ENCODE results near the gene CEP135. TPM values are rescaled to one million over a fixed set of nuclear protein-coding genes. Genes with fewer than 3 reads are reported as not detected.
A peak's percentile ranks its signal among the peaks of the same experiment; 100 is the strongest.

CEP135 gene, protein sequence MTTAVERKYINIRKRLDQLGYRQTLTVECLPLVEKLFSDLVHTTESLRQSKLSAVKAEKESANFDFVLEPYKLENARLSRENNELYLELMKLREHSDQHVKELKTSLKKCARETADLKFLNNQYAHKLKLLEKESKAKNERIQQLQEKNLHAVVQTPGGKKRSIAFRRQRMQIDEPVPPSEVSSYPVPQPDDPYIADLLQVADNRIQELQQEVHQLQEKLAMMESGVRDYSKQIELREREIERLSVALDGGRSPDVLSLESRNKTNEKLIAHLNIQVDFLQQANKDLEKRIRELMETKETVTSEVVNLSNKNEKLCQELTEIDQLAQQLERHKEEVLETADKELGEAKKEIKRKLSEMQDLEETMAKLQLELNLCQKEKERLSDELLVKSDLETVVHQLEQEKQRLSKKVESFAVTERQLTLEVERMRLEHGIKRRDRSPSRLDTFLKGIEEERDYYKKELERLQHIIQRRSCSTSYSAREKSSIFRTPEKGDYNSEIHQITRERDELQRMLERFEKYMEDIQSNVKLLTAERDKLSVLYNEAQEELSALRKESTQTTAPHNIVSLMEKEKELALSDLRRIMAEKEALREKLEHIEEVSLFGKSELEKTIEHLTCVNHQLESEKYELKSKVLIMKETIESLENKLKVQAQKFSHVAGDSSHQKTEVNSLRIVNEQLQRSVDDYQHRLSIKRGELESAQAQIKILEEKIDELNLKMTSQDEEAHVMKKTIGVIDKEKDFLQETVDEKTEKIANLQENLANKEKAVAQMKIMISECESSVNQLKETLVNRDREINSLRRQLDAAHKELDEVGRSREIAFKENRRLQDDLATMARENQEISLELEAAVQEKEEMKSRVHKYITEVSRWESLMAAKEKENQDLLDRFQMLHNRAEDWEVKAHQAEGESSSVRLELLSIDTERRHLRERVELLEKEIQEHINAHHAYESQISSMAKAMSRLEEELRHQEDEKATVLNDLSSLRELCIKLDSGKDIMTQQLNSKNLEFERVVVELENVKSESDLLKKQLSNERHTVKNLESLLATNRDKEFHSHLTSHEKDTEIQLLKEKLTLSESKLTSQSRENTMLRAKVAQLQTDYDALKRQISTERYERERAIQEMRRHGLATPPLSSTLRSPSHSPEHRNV
- polyA plus RNA-seq (ENCODE audit: low read depth in 6 of 6), result 10 to 100 TPM; 13.6 to 23.0 (median 17.0) TPM

DNA sequence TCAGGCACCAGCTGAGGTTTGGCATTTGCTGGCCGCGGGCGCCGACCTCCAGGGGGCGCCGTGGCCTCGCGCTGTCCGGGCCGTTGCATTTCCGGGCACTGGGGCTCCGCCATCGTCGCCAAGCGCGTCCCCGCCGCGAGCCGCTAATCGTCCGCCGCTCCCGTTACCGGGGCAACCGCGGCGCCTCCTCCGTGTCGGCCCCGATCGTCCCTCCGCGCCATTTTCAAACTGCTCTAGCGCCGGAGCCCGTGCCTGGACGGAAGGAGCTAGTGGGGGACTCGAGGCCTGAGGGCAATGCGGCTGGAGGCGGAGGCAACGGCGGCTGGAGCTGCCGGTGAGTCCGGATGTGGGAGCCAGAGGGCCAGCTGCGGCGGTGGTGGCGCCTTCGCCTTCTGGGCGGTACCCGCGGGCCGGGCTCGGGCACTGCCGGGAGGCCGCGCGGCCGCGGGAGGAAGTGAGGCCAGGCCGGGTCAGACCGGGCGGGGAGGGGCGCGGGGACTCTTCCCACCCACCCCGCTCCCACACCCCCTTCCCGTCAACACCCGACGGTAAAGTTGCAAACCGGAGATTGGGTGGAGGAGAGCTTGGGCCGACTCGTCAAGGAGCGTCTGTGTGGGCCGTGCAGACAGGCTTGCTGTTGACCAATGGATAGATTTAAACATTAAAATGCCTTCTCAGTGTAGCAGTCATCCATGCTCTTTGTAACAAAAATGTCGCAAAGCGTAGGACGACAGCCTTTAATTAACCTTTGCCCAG, at the start of gene CEP135:
Gene CEP135, plus strand, starts transcription at position 220 of the 756 bp plus-strand sequence. CDS start 3,186 bp downstream, outside the sequence.
- H3K27me3 Mint-ChIP-seq, result no peaks in the 10 kb centered on the region
- H3K36me3 Mint-ChIP-seq, result peaks cover 9 to 21% of the 10 kb centered on the region in 2 donors
- peak within 1 kb of the TSS; percentile 91 to 99 (median 94) for H3K4me3 Mint-ChIP-seq
- peaks cover 40 to 62% (median 52%) of the 10 kb centered on the region in 3 donors for H3K4me1 Mint-ChIP-seq
- H3K27ac Mint-ChIP-seq, result peak within 1 kb of the TSS; percentile 98 to 100 (median 100)
- ATAC-seq (ENCODE audit: low read depth in 2 of 2) (peak; percentile 63 to 64), DNase-seq (peak; percentile 96)
- peaks cover 0 to 2% (median 0%) of the 10 kb centered on the region in 7 donors for H3K9me3 Mint-ChIP-seq

DNA sequence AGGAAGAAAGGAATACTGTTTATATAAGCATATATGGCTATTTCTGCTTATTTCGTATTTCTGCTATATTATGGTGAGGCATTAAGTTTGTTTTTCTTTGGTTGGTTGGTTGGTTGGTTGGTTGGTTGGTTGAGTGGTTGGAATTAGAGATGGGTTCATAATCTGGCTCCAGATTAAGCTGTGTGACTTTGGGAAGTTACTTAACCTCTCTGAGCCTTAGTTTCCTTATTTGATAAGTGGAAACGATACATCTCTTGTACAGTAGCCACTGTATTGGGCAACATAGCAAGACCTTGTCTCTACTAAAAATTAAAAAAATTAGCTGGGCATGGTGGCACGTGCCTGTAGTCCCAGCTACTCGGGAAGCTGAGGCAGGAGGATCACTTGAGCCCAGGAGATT, 46.1 kb upstream of the CEP135 start:
- Mint-ChIP-seq H3K27ac (peak overlapping the region in 5 of 6 donors; percentile 3 to 93 (median 47)), H3K9me3 (no peaks in the 10 kb centered on the region), H3K4me1 (peaks cover 0 to 6% (median 0%) of the 10 kb centered on the region in 3 donors), H3K27me3 (no peaks in the 10 kb centered on the region), H3K36me3 (peaks cover 8 to 11% of the 10 kb centered on the region in 2 donors), H3K4me3 (no peak overlapping the region)
- no peak for DNase-seq
- no peak for ATAC-seq (ENCODE audit: low read depth in 2 of 2)

DNA sequence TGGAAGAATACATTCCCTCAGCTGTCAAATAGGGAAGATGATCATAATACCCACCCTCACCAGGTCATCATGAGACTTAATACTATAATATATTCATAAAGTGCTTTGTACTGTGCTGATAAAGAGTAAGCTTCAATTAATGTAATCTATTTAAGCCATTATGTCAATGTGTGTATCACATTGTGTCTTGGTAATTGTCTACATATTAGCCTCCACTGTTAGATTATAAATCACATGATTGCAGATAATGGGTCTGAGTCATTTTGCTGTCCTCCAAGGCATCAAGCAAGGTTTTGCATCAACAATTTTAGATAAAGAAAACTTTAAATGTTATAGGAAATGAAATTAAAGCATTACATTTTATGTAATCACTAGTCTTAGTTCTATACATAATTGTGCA, 45.2 kb upstream of the CEP135 start:
- Mint-ChIP-seq H3K4me3 (no peak overlapping the region), H3K27ac (peak overlapping the region in 2 of 6 donors; percentile 15 to 53), H3K9me3 (no peaks in the 10 kb centered on the region), H3K36me3 (peaks cover 8 to 11% of the 10 kb centered on the region in 2 donors), H3K4me1 (peaks cover 0 to 7% (median 0%) of the 10 kb centered on the region in 3 donors), H3K27me3 (no peaks in the 10 kb centered on the region)
- DNase-seq (no peak), ATAC-seq (ENCODE audit: low read depth in 2 of 2) (no peak)

DNA sequence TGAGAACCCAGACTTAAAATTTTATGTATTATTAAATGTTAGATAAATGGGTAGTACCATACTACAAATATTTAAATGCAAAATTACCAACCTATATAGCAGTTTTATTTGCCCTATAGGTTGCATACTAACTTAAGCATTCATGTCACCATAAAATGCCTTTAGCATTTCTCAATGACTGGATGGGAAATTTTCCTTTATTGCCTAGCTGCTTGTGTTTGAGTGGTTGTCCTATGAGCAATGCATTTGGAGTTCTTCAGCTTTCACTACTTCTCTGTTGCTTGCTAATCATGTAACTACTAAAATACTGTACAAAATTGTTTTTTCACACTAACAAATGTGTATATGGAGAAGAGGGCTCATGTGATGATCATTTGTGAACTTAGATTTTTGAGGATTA, 44.2 kb upstream of the CEP135 start:
- Mint-ChIP-seq H3K9me3 (peaks cover 0 to 4% (median 0%) of the 10 kb centered on the region in 7 donors), H3K27me3 (no peaks in the 10 kb centered on the region), H3K4me1 (peaks cover 0 to 7% (median 0%) of the 10 kb centered on the region in 3 donors), H3K27ac (peak overlapping the region in 1 of 6 donors; percentile 47), H3K36me3 (peaks cover 8 to 11% of the 10 kb centered on the region in 2 donors), H3K4me3 (no peak overlapping the region)
- ATAC-seq (ENCODE audit: low read depth in 2 of 2) (no peak), DNase-seq (no peak)

DNA sequence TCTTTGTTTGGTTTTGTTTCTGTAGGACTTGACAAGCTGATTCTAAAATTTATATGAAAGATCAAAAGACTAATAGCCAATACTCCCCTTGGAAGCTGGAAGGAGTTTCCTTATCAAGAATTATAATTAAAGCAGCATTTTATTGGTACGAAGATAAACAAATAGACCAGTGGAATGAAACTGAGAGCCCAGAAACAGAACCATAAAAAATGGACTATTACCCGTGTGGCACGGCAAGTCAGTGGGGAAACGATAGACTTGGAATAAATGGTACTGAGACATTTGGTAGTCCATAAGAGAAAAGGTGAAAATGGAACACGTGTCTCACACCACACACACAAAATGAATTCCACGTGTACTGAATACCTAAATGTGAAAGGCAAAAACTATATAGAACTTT, 42.4 kb upstream of the CEP135 start:
- no peak overlapping the region for H3K4me3 Mint-ChIP-seq
- H3K27ac Mint-ChIP-seq, result peak overlapping the region in 1 of 6 donors; percentile 52
- DNase-seq (no peak), ATAC-seq (ENCODE audit: low read depth in 2 of 2) (no peak)
- H3K36me3 Mint-ChIP-seq, result peaks cover 6 to 8% of the 10 kb centered on the region in 2 donors
- H3K27me3 Mint-ChIP-seq, result no peaks in the 10 kb centered on the region
- H3K9me3 Mint-ChIP-seq, result peaks cover 0 to 4% (median 0%) of the 10 kb centered on the region in 7 donors
- H3K4me1 Mint-ChIP-seq, result peaks cover 0 to 7% (median 0%) of the 10 kb centered on the region in 3 donors

DNA sequence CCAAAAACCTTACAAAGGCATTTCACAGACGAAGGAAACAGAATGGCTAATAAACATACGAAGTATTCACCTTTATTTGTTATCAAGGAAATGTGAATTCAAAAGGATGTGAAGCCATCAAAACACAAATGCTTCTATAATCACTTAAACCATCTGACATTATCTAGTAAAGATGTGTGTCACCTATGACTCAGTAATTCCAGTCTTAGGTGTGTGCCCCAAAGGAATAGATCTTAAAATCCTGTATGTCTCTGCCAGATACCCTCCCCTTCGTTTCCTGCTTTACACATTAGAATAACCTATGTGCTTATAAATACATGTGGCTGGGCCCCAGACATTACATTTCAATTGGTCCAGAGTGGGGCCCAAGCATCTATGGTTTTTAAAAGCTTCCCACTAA, 41.8 kb upstream of the CEP135 start:
- no peak overlapping the region for H3K4me3 Mint-ChIP-seq

DNA sequence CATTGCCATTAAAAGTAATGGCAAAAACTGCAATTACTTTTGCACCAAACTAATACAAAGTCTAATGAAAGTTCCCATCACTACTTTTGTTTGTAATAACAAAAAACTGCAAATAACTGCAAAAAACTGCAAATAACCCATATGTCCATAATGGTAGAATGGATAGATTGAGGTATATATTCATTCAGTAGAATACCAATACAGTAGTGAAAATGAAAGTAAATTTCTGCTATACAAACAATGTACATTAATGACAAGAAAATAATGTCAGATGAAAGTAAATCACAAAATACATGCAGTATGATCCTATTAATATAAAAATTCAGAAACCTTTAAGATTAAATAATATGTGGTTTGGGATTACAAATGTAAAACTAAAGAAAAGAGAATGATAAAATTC, 41.3 kb upstream of the CEP135 start:
- Mint-ChIP-seq H3K27me3 (no peaks in the 10 kb centered on the region), H3K36me3 (peaks cover 2 to 4% of the 10 kb centered on the region in 2 donors), H3K4me3 (no peak overlapping the region), H3K9me3 (peaks cover 0 to 4% (median 0%) of the 10 kb centered on the region in 7 donors), H3K4me1 (peaks cover 0 to 7% (median 0%) of the 10 kb centered on the region in 3 donors), H3K27ac (peak overlapping the region in 1 of 6 donors; percentile 79)
- ATAC-seq (ENCODE audit: low read depth in 2 of 2) (no peak), DNase-seq (no peak)

More for the DNA sequence above, 41.8 kb upstream of the CEP135 start:
- DNase-seq (no peak), ATAC-seq (ENCODE audit: low read depth in 2 of 2) (no peak)
- H3K27me3 Mint-ChIP-seq, result no peaks in the 10 kb centered on the region
- H3K27ac Mint-ChIP-seq, result peak overlapping the region in 1 of 6 donors; percentile 13
- H3K4me1 Mint-ChIP-seq, result peaks cover 0 to 7% (median 0%) of the 10 kb centered on the region in 3 donors
- H3K36me3 Mint-ChIP-seq, result peaks cover 6 to 8% of the 10 kb centered on the region in 2 donors
- H3K9me3 Mint-ChIP-seq, result peaks cover 0 to 4% (median 0%) of the 10 kb centered on the region in 7 donors

DNA sequence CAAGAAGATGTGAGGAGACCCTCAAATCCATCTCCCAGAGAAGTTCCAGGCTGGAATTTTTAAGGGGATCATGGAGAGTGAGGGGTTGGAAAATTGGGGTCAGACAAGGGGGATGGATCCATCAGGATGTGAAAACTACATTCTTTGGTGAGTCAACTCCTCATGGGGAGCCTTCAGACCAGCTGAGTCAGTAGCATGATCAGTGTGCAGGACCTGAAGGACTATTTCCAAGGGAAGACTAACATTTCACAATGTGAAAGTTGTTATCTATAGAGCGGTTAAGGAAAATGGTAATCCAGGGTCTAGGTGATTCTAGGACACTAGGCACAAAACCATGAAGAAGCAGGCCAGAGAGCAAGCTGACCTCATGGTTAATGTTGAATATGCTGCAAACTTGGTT, 38.6 kb upstream of the CEP135 start:
- no peaks in the 10 kb centered on the region for H3K27me3 Mint-ChIP-seq
- H3K4me1 Mint-ChIP-seq, result peaks cover 0 to 7% (median 0%) of the 10 kb centered on the region in 3 donors
- no peak overlapping the region for H3K4me3 Mint-ChIP-seq
- no peak for ATAC-seq (ENCODE audit: low read depth in 2 of 2)
- peaks cover 0 to 4% (median 0%) of the 10 kb centered on the region in 7 donors for H3K9me3 Mint-ChIP-seq
- H3K36me3 Mint-ChIP-seq, result no peaks in the 10 kb centered on the region
- no peak for DNase-seq
- H3K27ac Mint-ChIP-seq, result peak overlapping the region in 1 of 6 donors; percentile 85

DNA sequence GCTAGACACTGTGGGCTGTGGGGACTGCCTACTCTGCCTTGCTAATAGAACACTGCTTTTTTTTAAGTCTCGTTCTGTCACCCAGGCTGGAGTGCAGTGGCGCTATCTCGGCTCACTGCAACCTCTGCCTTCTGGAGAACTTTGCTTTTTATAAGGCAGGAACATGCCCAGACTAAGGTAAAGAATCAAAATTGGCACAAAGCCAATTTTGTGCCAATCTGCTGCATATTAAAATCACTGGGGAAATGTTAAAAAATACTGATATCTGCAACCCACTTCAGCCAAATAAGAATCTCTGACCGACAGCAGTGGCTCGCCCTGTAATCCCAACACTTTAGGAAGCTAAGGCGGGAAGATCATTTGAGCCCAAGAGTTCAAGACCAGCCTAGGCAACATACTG, 36.5 kb upstream of the CEP135 start:
- peaks cover 0 to 4% (median 0%) of the 10 kb centered on the region in 7 donors for H3K9me3 Mint-ChIP-seq
- ATAC-seq (ENCODE audit: low read depth in 2 of 2), result no peak
- no peak overlapping the region for H3K27ac Mint-ChIP-seq
- no peaks in the 10 kb centered on the region for H3K27me3 Mint-ChIP-seq
- DNase-seq, result no peak
- H3K4me1 Mint-ChIP-seq, result peaks cover 0 to 5% (median 0%) of the 10 kb centered on the region in 3 donors
- no peak overlapping the region for H3K4me3 Mint-ChIP-seq
- H3K36me3 Mint-ChIP-seq, result no peaks in the 10 kb centered on the region

DNA sequence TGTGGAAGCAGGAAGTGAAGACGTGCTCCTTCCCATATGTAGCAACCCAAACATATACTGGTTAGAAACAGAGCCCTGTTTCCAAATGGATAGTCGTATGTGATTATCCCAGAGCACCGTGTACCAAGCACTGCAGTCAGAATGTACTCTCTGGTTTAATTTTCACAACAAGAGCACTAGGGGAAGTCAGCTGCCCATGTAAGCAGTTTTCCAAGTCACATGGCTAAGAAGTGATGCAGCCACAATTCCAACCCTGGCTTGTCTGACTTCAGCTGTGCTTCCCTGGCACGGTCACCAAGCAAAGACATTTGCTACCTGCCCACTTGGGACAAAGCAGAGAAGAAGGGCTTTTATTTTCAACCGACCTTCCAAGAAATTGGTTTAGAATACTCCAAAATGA, 28.2 kb upstream of the CEP135 start:
- peaks cover 0 to 9% of the 10 kb centered on the region in 2 donors for H3K36me3 Mint-ChIP-seq
- H3K27ac Mint-ChIP-seq, result peak overlapping the region in 1 of 6 donors; percentile 14
- peaks cover 0 to 5% (median 0%) of the 10 kb centered on the region in 3 donors for H3K4me1 Mint-ChIP-seq
- H3K9me3 Mint-ChIP-seq, result peaks cover 0 to 4% (median 0%) of the 10 kb centered on the region in 7 donors
- DNase-seq, result no peak
- no peak for ATAC-seq (ENCODE audit: low read depth in 2 of 2)
- H3K27me3 Mint-ChIP-seq, result no peaks in the 10 kb centered on the region
- no peak overlapping the region for H3K4me3 Mint-ChIP-seq

DNA sequence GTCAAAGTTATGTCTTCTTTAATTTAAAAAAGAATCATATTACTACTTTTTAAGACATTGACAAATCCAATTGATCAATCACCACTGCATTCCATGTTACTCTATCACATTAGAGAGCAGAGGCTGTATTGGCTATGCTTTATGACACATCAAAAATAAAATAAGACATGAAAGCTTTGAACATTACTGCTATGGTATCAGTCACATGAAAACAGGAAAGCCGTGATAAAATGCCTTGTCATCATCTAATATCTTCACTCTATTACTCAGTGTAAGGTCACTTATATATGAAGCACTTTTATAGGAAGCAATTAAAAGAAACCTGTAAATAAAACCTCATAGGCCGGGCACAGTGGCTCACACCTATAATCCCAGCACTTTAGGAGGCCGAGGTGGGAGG, 27.7 kb upstream of the CEP135 start:
- Mint-ChIP-seq H3K4me1 (peaks cover 0 to 5% (median under 1%) of the 10 kb centered on the region in 3 donors), H3K9me3 (peaks cover 0 to 4% (median 0%) of the 10 kb centered on the region in 7 donors), H3K36me3 (peaks cover 0 to 9% of the 10 kb centered on the region in 2 donors), H3K4me3 (no peak overlapping the region), H3K27ac (peak overlapping the region in 2 of 6 donors; percentile 32 to 63), H3K27me3 (no peaks in the 10 kb centered on the region)
- no peak for DNase-seq
- ATAC-seq (ENCODE audit: low read depth in 2 of 2), result no peak

DNA sequence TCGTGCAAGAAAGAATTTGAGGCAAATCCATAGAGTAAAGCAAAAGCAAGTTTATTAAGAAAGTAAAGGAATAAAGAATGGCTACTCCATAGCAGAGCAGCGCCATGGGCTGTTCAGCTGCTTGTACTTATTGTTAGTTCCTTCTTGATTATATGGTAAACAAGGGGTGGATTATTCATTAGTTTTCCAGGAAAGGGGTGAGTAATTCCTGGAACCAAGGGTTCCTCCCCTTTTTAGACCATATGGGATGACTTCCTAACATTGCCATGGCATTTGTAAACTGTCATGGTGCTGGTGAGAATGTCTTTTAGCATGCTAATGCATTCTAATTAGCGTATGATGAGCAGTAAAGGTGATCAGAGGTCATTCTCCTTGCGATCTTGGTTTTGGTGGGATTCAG, 23.5 kb upstream of the CEP135 start:
- ATAC-seq (ENCODE audit: low read depth in 2 of 2) (no peak), DNase-seq (no peak)

More for the DNA sequence above, 23.5 kb upstream of the CEP135 start:
- H3K27me3 Mint-ChIP-seq, result no peaks in the 10 kb centered on the region
- H3K27ac Mint-ChIP-seq, result no peak overlapping the region
- peaks cover 0 to 13% (median 11%) of the 10 kb centered on the region in 3 donors for H3K4me1 Mint-ChIP-seq
- H3K36me3 Mint-ChIP-seq, result no peaks in the 10 kb centered on the region
- no peak overlapping the region for H3K4me3 Mint-ChIP-seq
- no peaks in the 10 kb centered on the region for H3K9me3 Mint-ChIP-seq

Data from naive B cell (primary cell).